OCI-LY3 (cell line): ENCODE data around the gene PKD2L1.

Experiments
- EZH2phosphoT487 ChIP-seq: fragments of 200-600 bp; shearing (Covaris generic); IDR thresholded peaks from 2 replicates; pipeline ENCODE4 v1.6.1; 2018; ENCODE audit warnings: antibody characterized with exemption, mixed run types, low read depth
- TF ChIP-seq, protein P1 (sequence below): fragments of 200-600, 300-600 bp; sonication (generic); IDR thresholded peaks from 2 replicates; pipeline ENCODE4 v1.5.1; 2014; ENCODE audit warnings: antibody characterized with exemption, low read length, low read depth

DNA sequence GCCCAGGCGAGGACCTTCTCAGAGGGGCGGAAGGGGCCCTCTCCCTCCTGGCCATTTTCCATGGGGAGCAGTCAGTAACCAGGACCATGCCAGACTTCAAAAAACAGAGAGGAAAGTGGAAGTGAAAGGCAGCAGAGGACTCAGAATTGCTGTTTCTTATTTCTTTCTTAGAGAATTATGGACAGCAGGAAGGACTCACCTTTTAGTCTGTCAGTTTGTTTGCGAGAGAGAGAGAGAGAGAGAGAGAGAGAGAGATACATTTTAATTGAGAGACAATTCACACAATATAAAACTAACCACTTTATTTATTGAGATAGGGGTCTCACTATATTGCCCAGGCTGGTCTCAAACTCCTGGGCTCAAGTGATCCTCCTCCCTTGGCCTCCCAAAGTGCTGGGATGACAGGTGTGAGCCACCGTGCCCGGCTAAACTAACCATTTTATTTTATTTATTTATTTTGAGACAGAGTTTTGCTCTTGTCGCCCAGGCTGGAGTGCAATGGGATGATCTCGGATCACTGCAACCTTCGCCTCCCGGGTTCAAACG lies 41.5 kb upstream of the PKD2L1 start:
- TF ChIP-seq, protein P1, sequence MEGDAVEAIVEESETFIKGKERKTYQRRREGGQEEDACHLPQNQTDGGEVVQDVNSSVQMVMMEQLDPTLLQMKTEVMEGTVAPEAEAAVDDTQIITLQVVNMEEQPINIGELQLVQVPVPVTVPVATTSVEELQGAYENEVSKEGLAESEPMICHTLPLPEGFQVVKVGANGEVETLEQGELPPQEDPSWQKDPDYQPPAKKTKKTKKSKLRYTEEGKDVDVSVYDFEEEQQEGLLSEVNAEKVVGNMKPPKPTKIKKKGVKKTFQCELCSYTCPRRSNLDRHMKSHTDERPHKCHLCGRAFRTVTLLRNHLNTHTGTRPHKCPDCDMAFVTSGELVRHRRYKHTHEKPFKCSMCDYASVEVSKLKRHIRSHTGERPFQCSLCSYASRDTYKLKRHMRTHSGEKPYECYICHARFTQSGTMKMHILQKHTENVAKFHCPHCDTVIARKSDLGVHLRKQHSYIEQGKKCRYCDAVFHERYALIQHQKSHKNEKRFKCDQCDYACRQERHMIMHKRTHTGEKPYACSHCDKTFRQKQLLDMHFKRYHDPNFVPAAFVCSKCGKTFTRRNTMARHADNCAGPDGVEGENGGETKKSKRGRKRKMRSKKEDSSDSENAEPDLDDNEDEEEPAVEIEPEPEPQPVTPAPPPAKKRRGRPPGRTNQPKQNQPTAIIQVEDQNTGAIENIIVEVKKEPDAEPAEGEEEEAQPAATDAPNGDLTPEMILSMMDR = no peak
- no peak for TF ChIP-seq EZH2phosphoT487
